GM21825 (cell line): ENCODE results near the gene CACTIN.
"Not testable (repeated sequence)": the region's sequence is repeated elsewhere in the genome, so short reads cannot be mapped to it uniquely, and the experiment has no call there.

Experiments
- ATAC-seq: cut with Tn5 transposase; IDR thresholded peaks from one replicate; pipeline ENCODE4 v1.9.1; 2021; ENCODE audit warnings: mild to moderate bottlenecking, moderate library complexity; ENCODE audit not compliant: unreplicated experiment

Gene CACTIN

GRCh38 chr19:3573858-3574637 lies 52.5 kb downstream of the CACTIN start:
- no peak for ATAC-seq

GRCh38 chr19:3573162-3573857 lies 53.3 kb downstream of the CACTIN start:
- peak; percentile 7 for ATAC-seq

- ATAC-seq: no peak
Measured at GRCh38 chr19:3572855-3573161, 53.8 kb downstream of the CACTIN start, which contains the start of gene HMG20B. Gene HMG20B (plus strand): TSS chr19:3572944. CDS start chr19:3573310, 366 bp downstream.

GRCh38 chr19:3572132-3572854 lies 54.3 kb downstream of the CACTIN start:
- ATAC-seq: peak; percentile 82

- ATAC-seq: no peak
Measured at GRCh38 chr19:3570606-3571011, 56.0 kb downstream of the CACTIN start.

GRCh38 chr19:3570042-3570441 lies 56.5 kb downstream of the CACTIN start:
- not testable (repeated sequence) for ATAC-seq

GRCh38 chr19:3565139-3565538 lies 61.5 kb downstream of the CACTIN start:
- ATAC-seq: no peak

- no peak for ATAC-seq
Measured at GRCh38 chr19:3563709-3564524, 62.7 kb downstream of the CACTIN start.
